NCI-H2029 treated with DMSO at 0.1 percent for 48 hours (cell line): ENCODE results near the gene PELI2.

ENCODE experiments used
- DNase-seq: peaks from one replicate; lab custom pipeline; 2025; lab: John Stamatoyannopoulos, UW

Gene PELI2

GRCh38 chr14:56119201-56119981 is 1.2 kb downstream of the PELI2 start:
- DNase-seq, result peak; percentile 85

DNA sequence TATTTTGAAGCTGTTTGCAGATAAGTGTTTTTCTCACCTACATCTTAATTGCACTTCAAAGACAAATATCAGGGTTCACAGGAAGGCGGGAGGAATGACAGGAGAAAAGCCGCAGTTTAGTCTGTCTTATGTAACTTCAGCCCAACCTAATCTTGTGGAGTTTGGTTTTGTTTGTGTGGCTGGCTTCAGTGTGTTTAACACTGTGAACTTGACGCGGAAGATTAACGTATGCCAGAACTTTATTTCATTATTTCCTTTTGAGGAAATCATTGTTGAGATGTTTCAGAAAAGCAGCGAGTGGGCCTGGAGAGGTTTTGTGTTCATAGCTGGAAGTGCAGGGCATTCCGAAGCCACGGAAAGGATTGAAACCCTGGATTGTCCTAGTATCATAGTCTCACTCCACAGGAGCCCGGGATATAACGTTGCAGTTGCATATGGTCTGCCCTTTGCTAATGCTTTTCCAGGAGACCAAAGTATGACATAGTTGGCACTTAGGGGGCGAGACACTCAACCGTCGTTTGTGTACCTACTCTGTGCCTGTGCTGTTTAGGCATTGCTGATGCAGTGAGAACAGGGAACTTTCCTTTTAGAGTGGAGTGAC is 2.0 kb downstream of the PELI2 start:
- DNase-seq, result peak; percentile 75

DNA sequence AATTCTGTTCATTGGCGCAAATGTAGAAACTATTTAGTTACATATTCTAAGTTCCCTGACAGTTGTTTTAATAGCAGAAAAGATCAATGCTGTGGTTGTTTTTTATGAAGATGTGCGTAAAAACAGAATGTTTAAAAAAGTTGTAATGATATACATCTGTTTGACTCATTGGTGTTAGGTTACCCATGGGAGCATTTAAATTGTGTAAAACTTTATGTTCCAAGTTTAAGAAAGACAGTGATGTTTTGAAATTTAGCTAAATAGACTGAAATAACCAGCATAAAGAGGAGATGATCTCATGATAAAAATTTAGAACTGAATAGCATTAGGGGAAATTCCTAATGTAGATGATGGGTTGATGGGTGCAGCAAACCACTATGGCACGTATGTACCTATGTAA is 3.6 kb downstream of the PELI2 start:
- DNase-seq, result no peak

DNA sequence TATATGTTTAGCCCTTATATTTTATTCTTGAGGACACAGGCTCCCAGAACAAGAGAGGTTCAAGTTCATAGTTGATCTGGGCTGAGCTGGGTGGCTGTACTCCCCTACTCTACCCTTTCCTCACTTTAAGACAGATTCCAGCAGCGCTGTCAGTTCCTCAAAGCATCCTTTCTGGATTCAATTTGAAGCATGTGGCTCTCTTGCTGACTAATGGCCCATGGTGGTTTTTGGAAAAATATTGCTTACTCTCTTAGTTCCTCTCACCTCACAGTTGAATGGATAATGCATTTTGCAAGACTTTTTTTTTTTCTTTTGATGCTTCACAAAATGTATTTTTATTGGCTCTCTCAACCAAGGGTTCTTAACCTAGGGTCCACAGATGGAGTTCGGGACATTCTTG is 4.1 kb downstream of the PELI2 start:
- DNase-seq, result no peak

GRCh38 chr14:56124327-56124726 is 6.1 kb downstream of the PELI2 start:
- no peak for DNase-seq

- DNase-seq, result no peak
Observed at GRCh38 chr14:56125772-56126636, 7.8 kb downstream of the PELI2 start.

GRCh38 chr14:56126637-56126913 is 8.4 kb downstream of the PELI2 start:
- no peak for DNase-seq

DNA sequence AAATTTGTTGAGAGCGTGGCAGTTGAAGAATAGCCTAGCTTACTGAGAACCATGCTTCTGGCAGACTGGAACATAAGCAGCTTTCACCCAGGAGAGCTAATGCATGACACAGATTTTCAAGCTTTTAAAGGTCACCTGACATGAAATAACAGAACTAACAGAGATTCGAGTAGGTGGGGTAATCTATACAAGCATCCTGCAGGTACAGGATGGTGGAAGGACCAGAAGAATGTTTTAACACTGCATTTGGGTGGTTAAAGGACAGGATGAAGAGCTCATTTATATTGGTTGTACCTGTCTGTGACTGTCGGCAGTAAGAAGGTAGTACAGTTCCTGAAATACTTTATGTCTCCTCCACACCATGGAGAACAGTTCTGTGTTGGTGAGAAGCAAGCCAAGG is 8.9 kb downstream of the PELI2 start:
- DNase-seq, result no peak

DNA sequence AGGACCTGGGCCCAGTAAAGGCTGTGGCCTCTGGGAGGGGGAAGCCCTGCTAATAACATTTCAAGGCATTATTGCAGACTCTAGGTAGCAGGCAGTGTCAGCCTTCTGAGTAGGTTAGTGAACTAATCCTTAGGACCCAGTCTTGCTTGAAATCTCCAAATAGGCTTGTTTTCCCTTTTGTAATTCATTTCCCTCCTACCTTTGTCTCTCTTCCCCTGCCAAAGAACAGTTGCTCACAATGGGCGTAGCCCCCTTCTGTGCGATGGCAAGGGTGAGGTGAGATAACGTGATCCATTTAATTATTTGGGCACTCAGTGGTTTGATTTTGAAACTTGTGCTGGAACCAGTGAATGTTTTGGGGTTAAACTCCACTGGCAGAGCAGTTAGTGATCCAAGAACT is 10.9 kb downstream of the PELI2 start:
- DNase-seq, result no peak

DNA sequence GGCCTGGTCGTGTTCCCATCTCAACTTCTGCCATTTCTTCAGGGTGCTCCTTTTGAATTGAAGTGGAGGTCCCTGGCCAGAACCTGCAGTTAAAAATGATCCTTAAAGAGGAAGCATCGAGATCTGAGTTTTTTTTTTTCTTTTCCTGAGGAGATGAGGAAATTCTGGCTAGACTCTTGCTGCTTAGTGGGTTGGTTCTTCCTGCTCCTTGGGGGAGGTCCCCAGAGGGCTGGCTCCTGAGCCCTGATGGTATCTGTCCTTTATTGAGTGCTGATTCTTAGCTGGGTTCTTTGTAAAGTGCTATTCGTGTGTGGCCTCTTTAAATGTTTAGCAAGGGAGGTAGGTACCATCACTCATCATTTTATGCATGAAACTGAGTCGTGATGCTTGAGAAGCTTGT is 11.7 kb downstream of the PELI2 start:
- DNase-seq, result no peak

DNA sequence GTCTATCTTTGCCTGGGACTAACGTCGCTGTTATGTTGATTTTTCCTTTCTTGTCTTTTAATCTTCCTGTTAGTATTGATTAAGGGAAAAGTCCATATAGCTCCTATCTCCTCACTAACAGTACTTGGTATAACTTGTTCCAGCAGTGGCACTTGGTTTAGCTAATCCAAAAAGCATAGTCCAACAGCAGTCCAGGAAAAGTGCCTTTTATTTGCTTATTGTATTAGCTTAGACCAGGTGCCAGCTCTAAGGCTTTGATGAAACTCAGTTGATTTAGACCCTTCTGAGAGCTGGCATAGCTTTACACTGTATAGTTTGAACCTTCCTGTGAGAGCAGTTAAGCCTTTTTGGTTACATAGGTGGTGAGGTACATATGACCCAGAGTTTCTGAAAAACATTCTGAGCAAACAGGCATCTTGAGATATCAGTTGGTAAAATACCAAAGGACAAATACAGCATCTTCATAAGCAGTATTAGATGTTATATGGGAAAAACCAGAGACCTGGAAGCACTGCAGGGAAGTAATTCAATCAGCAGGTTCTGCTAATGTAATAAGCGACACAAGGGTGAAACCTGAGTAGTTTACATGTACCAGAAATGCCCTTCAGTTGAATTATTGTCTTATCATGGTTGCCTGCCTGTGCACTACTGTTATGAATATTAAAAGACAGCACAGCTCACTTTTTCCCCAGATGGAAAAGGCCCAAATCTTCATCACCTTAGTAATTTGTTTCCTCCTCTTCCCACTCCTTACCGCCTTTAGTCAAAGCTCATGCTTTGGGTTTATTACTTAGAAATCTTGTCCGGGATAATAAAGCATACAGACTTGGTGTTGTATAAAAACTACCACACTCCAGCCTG is 13.0 kb downstream of the PELI2 start:
- peak; percentile 94 for DNase-seq

GRCh38 chr14:56131865-56132833 is 13.9 kb downstream of the PELI2 start:
- DNase-seq, result no peak

- peak; percentile 41 for DNase-seq
Observed at GRCh38 chr14:56133547-56133946, 15.3 kb downstream of the PELI2 start.

- DNase-seq, result no peak
Observed at GRCh38 chr14:56135001-56135400, 16.8 kb downstream of the PELI2 start.

- DNase-seq, result no peak
Observed at GRCh38 chr14:56135668-56136067, 17.5 kb downstream of the PELI2 start.

- no peak for DNase-seq
Observed at GRCh38 chr14:56136571-56137452, 18.6 kb downstream of the PELI2 start.

DNA sequence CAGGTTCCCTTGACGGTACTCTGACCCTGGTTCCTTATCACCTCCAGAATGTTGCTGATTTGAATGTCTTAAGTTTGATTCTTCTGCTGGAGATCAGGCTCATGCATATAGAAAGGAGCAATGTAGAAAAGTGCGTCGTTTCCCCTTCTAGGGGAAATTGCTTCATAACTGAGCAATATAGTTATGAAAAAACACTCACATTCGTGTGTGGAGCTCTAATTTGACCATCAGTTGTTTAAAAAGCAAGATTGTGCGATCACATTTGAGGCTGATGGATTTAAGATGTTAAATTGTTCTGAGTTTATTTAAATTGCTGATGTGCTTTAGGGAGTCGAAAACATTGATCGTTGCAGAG is 19.2 kb downstream of the PELI2 start:
- no peak for DNase-seq

- DNase-seq, result no peak
Observed at GRCh38 chr14:56137849-56138248, 19.6 kb downstream of the PELI2 start.

GRCh38 chr14:56138928-56139327 is 20.7 kb downstream of the PELI2 start:
- DNase-seq, result no peak

DNA sequence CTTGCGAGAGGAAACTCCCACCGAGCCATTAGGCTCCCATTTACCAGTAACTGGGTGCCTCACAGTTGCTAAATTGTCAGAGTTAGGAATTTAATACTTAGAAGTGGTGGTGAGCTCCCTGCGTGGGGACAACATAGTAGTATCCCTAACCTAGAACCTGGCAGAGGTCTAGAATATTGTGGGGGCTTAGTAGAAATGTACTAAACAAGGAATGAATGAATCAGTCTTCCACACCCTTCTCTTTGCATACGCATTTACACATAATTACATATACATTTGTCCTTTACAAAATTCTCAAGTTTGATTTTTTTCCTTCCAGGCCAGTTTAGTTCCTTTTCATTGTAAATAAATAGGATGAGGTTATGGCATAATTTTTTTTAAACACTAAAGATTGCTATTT is 24.1 kb downstream of the PELI2 start:
- no peak for DNase-seq
